H1 (cell line): ENCODE data around the gene PEX12. TPM values are rescaled to one million over a fixed set of nuclear protein-coding genes. Genes with fewer than 3 reads are reported as not detected.

ENCODE experiments used
- CTCF ChIA-PET: fragments of 300-600 bp; sonication (Branson Sonifier 250); formaldehyde crosslinking; loops from one replicate; lab custom pipeline; 2021; ENCODE audit not compliant: partially characterized antibody; lab: Charles Lee
- POLR2A ChIA-PET: fragments of 300-600 bp; sonication (Branson Sonifier 250); formaldehyde crosslinking; loops from one replicate; lab custom pipeline; 2021; ENCODE audit warnings: inconsistent platforms; ENCODE audit not compliant: partially characterized antibody; lab: Charles Lee
- DNase-seq, 2 experiments: peaks; one replicate each; pipeline versions ENCODE4 v3.0.0 to v3.0.0-alpha.2; 2010 to 2022; ENCODE audit warnings: low spot score in 2 of 2, low read depth in 1 of 2, mixed read lengths in 1 of 2
- FAIRE-seq: peaks from 2 replicates; lab custom pipeline; 2011; peaks lifted over from hg19 to GRCh38; lab: Jason Lieb, UNC
- H2AFZ ChIP-seq: 2 replicates; pipeline ENCODE4 v1.8.1; 2012; ENCODE audit warnings: low read length, inconsistent platforms
- H2AK5ac ChIP-seq: 2 replicates; pipeline ENCODE4 v1.6.1; 2013; ENCODE audit warnings: low read depth, low read length
- H2BK120ac ChIP-seq: replicated peaks from 2 replicates; pipeline ENCODE3; 2013; ENCODE audit warnings: low read depth, low read length, inconsistent platforms
- H2BK12ac ChIP-seq: 2 replicates; pipeline ENCODE4 v1.6.1; 2013; ENCODE audit warnings: low read depth, low read length
- H2BK15ac ChIP-seq: 2 replicates; pipeline ENCODE4 v1.6.1; 2013; ENCODE audit warnings: low read length
- H2BK20ac ChIP-seq: 2 replicates; pipeline ENCODE4 v1.6.1; 2013; ENCODE audit warnings: low read length
- H2BK5ac ChIP-seq: 2 replicates; pipeline ENCODE4 v1.6.1; 2013; ENCODE audit warnings: low read depth, low read length
- H3K14ac ChIP-seq: 2 replicates; pipeline ENCODE4 v1.6.1; 2013; ENCODE audit warnings: inconsistent platforms; ENCODE audit not compliant: insufficient read length
- H3K18ac ChIP-seq: 2 replicates; pipeline ENCODE4 v1.6.1; 2013; ENCODE audit warnings: low read length; ENCODE audit errors: extremely low read depth
- H3K23ac ChIP-seq: 2 replicates; pipeline ENCODE4 v1.6.1; 2013; ENCODE audit warnings: inconsistent platforms; ENCODE audit not compliant: insufficient read length
- H3K23me2 ChIP-seq: 2 replicates; pipeline ENCODE4 v1.6.1; 2013; ENCODE audit warnings: low read depth, low read length
- H3K27ac ChIP-seq: 2 replicates; pipeline ENCODE4 v1.6.1; 2011; ENCODE audit warnings: low read depth, low read length, inconsistent platforms
- H3K27me3 ChIP-seq, 4 experiments: replicated peaks in 1 of 4; 1 replicate in 1 of 4; 2 replicates in 3 of 4; pipeline versions ENCODE4 v1.6.1 to v1.8.1; 2011 to 2013; ENCODE audit warnings: low read length in 3 of 4, mild to moderate bottlenecking in 3 of 4, inconsistent platforms in 2 of 4, mixed read lengths in 2 of 4, moderate library complexity in 1 of 4; ENCODE audit not compliant: control insufficient read depth in 3 of 4, insufficient read depth in 3 of 4; ENCODE audit errors: extremely low read depth in 1 of 4
- H3K36me3 ChIP-seq, 4 experiments: 2 replicates each; pipeline versions ENCODE4 v1.6.1 to v1.8.1; 2011 to 2013; ENCODE audit warnings: mild to moderate bottlenecking in 4 of 4, low read length in 3 of 4, moderate library complexity in 2 of 4, control low read depth in 1 of 4, inconsistent platforms in 1 of 4; ENCODE audit not compliant: insufficient read depth in 4 of 4, control insufficient read depth in 2 of 4
- H3K4ac ChIP-seq: replicated peaks from 2 replicates; pipeline ENCODE3; 2013; ENCODE audit warnings: low read length, low read depth, mixed read lengths, inconsistent platforms; ENCODE audit not compliant: insufficient read length
- H3K4me1 ChIP-seq, 4 experiments: replicated peaks in 1 of 4; 1 replicate in 1 of 4; 2 replicates in 3 of 4; pipeline versions ENCODE4 v1.6.1 to v1.8.1; 2011 to 2013; ENCODE audit warnings: low read length in 3 of 4, inconsistent platforms in 2 of 4, mixed read lengths in 1 of 4; ENCODE audit not compliant: insufficient read depth in 4 of 4, control insufficient read depth in 3 of 4
- H3K4me2 ChIP-seq, 2 experiments: 2 replicates each; pipeline versions ENCODE4 v1.6.1 to v1.8.1; 2011 to 2013; ENCODE audit warnings: low read depth in 2 of 2, low read length in 2 of 2, control low read depth in 1 of 2, inconsistent platforms in 1 of 2, mild to moderate bottlenecking in 1 of 2; ENCODE audit not compliant: insufficient read depth in 1 of 2
- H3K4me3 ChIP-seq, 4 experiments: fragments of 200-600, 300-600 bp in 1 of 4; sonication (generic), shearing (Covaris generic), sonication (Bioruptor Twin) in 1 of 4; 2 replicates each; pipeline versions ENCODE4 v1.5.1 to v1.8.1; 2011 to 2016; ENCODE audit warnings: low read length in 4 of 4, low read depth in 3 of 4, control low read depth in 2 of 4, inconsistent platforms in 2 of 4, mild to moderate bottlenecking in 2 of 4, mixed read lengths in 1 of 4, moderate library complexity in 1 of 4; ENCODE audit not compliant: insufficient read depth in 2 of 4; ENCODE audit errors: extremely low read depth in 1 of 4
- H3K56ac ChIP-seq: replicated peaks from 2 replicates; pipeline ENCODE3; 2013; ENCODE audit warnings: low read depth, mild to moderate bottlenecking, mixed read lengths, low read length, inconsistent platforms; ENCODE audit not compliant: insufficient read length
- H3K79me1 ChIP-seq: 2 replicates; pipeline ENCODE4 v1.6.1; 2013; ENCODE audit warnings: low read depth, low read length, control low read depth
- H3K79me2 ChIP-seq, 2 experiments: 2 replicates each; pipeline versions ENCODE4 v1.6.1 to v1.8.1; 2012 to 2013; ENCODE audit warnings: low read length in 2 of 2, mild to moderate bottlenecking in 2 of 2, inconsistent platforms in 1 of 2; ENCODE audit not compliant: insufficient read depth in 2 of 2, control insufficient read depth in 1 of 2
- H3K9ac ChIP-seq, 4 experiments: replicated peaks in 1 of 4; 1 replicate in 1 of 4; 2 replicates in 3 of 4; pipeline versions ENCODE4 v1.6.1 to v1.8.1; 2011 to 2013; ENCODE audit warnings: low read depth in 3 of 4, low read length in 3 of 4, control low read depth in 2 of 4, mild to moderate bottlenecking in 2 of 4, moderate library complexity in 2 of 4, inconsistent platforms in 1 of 4; ENCODE audit errors: extremely low read depth in 1 of 4
- H3K9me3 ChIP-seq, 2 experiments: 2 replicates each; pipeline versions ENCODE4 v1.6.1 to v1.8.1; 2012 to 2013; ENCODE audit warnings: mild to moderate bottlenecking in 2 of 2, moderate library complexity in 2 of 2, control low read depth in 1 of 2, inconsistent platforms in 1 of 2, low read depth in 1 of 2, low read length in 1 of 2, mixed read lengths in 1 of 2; ENCODE audit not compliant: insufficient read depth in 2 of 2
- H4K20me1 ChIP-seq, 2 experiments: replicated peaks in 1 of 2; 2 replicates each; pipeline versions ENCODE3 to v1.8.1; 2011 to 2013; ENCODE audit warnings: inconsistent platforms in 2 of 2, low read length in 2 of 2, mild to moderate bottlenecking in 1 of 2; ENCODE audit not compliant: insufficient read depth in 2 of 2, control insufficient read depth in 1 of 2
- H4K5ac ChIP-seq: 2 replicates; pipeline ENCODE4 v1.6.1; 2013; ENCODE audit warnings: low read length, low read depth, mixed read lengths, inconsistent platforms; ENCODE audit not compliant: insufficient read length
- H4K8ac ChIP-seq: 2 replicates; pipeline ENCODE4 v1.8.0; 2013; ENCODE audit warnings: mild to moderate bottlenecking, moderate library complexity, low read length, inconsistent platforms; ENCODE audit not compliant: insufficient read depth; ENCODE audit errors: extremely low read depth
- H4K91ac ChIP-seq: replicated peaks from 2 replicates; pipeline ENCODE3; 2013; ENCODE audit warnings: low read length, mixed read lengths, inconsistent platforms; ENCODE audit not compliant: insufficient read length
- ATF2 ChIP-seq: IDR thresholded peaks from 2 replicates; pipeline ENCODE4 v1.6.1; 2012; ENCODE audit warnings: low read length, inconsistent platforms
- CHD1 ChIP-seq: IDR thresholded peaks from 2 replicates; pipeline ENCODE4 v1.6.1; 2012; ENCODE audit warnings: low read depth, low read length, improper control_type of control experiment
- E2F6 ChIP-seq: IDR thresholded peaks from 2 replicates; pipeline ENCODE4 v1.6.1; 2012; ENCODE audit warnings: inconsistent platforms
- JUND ChIP-seq: IDR thresholded peaks from 2 replicates; pipeline ENCODE4 v1.6.1; 2011; ENCODE audit warnings: mild to moderate bottlenecking, improper control_type of control experiment, low read length
- PHF8 ChIP-seq: fragments of 200-600 bp; sonication (generic); conservative IDR thresholded peaks from 2 replicates; pipeline ENCODE4 v1.7.1; 2012; ENCODE audit warnings: low read depth, mild to moderate bottlenecking, inconsistent platforms, low read length, moderate library complexity
- RBBP5 ChIP-seq: IDR thresholded peaks from 2 replicates; pipeline ENCODE4 v1.7.1; 2012; ENCODE audit warnings: low read depth, mild to moderate bottlenecking, inconsistent platforms, low read length, moderate library complexity, borderline replicate concordance
- RNF2 ChIP-seq: fragments of 200-900, 300-1000 bp; sonication (generic); IDR thresholded peaks from 2 replicates; pipeline ENCODE4 v1.7.1; 2016; ENCODE audit warnings: borderline replicate concordance, low read depth, mild to moderate bottlenecking, antibody characterized with exemption, low read length; ENCODE audit not compliant: poor library complexity, severe bottlenecking; ENCODE audit errors: missing control alignments
- SIN3A ChIP-seq, 2 experiments: IDR thresholded peaks in 1 of 2; conservative IDR thresholded peaks in 1 of 2; 2 replicates each; pipeline ENCODE4 v1.6.1; 2011 to 2012; ENCODE audit warnings: low read length in 2 of 2, improper control_type of control experiment in 1 of 2, low read depth in 1 of 2, mild to moderate bottlenecking in 1 of 2
- TBP ChIP-seq: IDR thresholded peaks from 2 replicates; pipeline ENCODE4 v1.6.1; 2011; ENCODE audit warnings: low read depth, low read length, improper control_type of control experiment
- TEAD4 ChIP-seq: IDR thresholded peaks from 2 replicates; pipeline ENCODE4 v1.6.1; 2012; ENCODE audit warnings: low read depth, low read length, inconsistent platforms, mixed read lengths
- WGBS, 2 experiments: shearing (Covaris generic) in 1 of 2; methylation state at CpG; one replicate each; pipeline versions ENCODE4 v1.1.6 to v1.1.7; 2013 to 2015; ENCODE audit warnings: low lambda C conversion rate in 2 of 2, mixed read lengths in 2 of 2, inconsistent platforms in 1 of 2, low coverage in 1 of 2, missing lambda C conversion rate in 1 of 2; ENCODE audit not compliant: insufficient replicate concordance in 2 of 2, insufficient coverage in 1 of 2, insufficient read length in 1 of 2; ENCODE audit errors: extremely low coverage in 1 of 2, missing lambda C conversion rate in 1 of 2; 5-methylcytosine and 5-hydroxymethylcytosine counted together
- polyA plus RNA-seq, 7 experiments: library from polyadenylated mRNA; depleted of rRNA in 3 of 7; stranded (reverse) in 5 of 7; unstranded in 2 of 7; fragments of >200 nt in 5 of 7; fragments of 200-250 nt in 2 of 7; gene quantifications; 1 replicate in 5 of 7; 2 replicates in 1 of 7; 4 replicates in 1 of 7; pipeline versions ENCODE4 v1.2.1 to v1.2.3, GENCODE V29; 2011 to 2013; ENCODE audit warnings: missing spikeins in 2 of 7, mixed read lengths in 2 of 7
- total RNA-seq: library from RNA; stranded (reverse); fragmentation: NEBNext Ultra II Directional; extraction: Animal tissue kit (Norgen Biotek cat#: 25700); gene quantifications from 2 replicates; pipeline ENCODE4 v1.2.1, GENCODE V29; 2021

PEX12 gene
- total and polyA plus RNA-seq, 2 of the 8 experiments (the other 6 are each of a cell fraction or from before 2014, with no cell fraction given), result 3.0 to 5.9 TPM

GRCh38 chr17:35621768-35622167 lies 43.4 kb upstream of the PEX12 start:
- no peak for TF ChIP-seq JUND
- no peak for TF ChIP-seq PHF8
- TF ChIP-seq RNF2, result no peak
- no peak for TF ChIP-seq RBBP5
- no peak for TF ChIP-seq SIN3A (conservative IDR thresholded peaks at IDR 0.05 in 1 of 2, IDR thresholded peaks at IDR 0.05 in 1 of 2; ENCODE audit: low read depth in 1 of 2, low read length in 2 of 2)
- no peak for TF ChIP-seq ATF2
- TF ChIP-seq TEAD4, result no peak
- no peak for TF ChIP-seq CHD1
- no peak for TF ChIP-seq E2F6
- no peak for TF ChIP-seq TBP

More at GRCh38 chr17:35621768-35622167, 43.4 kb upstream of the PEX12 start:
- Histone ChIP-seq H2BK120ac (no peak overlapping the region), H2BK5ac (no peak overlapping the region), H3K4me1 (no peaks in the 10 kb centered on the region), H3K36me3 (peaks cover 0 to 27% (median 12%) of the 10 kb centered on the region in 4 experiments; a peak in 7 of 8 replicates), H3K27ac (no peak overlapping the region), H3K9me3 (no peaks in the 10 kb centered on the region), H2BK15ac (no peak overlapping the region), H3K79me2 (no peaks in the 10 kb centered on the region), H2BK20ac (no peak overlapping the region), H3K56ac (no peak overlapping the region), H3K4me3 (no peak overlapping the region), H3K4ac (no peak overlapping the region), H3K4me2 (no peak overlapping the region), H4K20me1 (peaks cover 0 to 3% of the 10 kb centered on the region in 2 experiments), H3K18ac (no peak overlapping the region), H3K79me1 (no peaks in the 10 kb centered on the region), H4K5ac (no peak overlapping the region), H3K9ac (no peak overlapping the region), H3K23me2 (no peaks in the 10 kb centered on the region), H3K23ac (no peak overlapping the region), H4K91ac (no peak overlapping the region), H4K8ac (no peak overlapping the region), H3K14ac (no peak overlapping the region), H2AFZ (no peak overlapping the region), H2AK5ac (no peak overlapping the region), H3K27me3 (no peaks in the 10 kb centered on the region), H2BK12ac (no peak overlapping the region)
- POLR2A ChIA-PET, result no interaction called here
- CTCF ChIA-PET, result interaction anchor here (3.2 kb wide), 1 partner anchor 9 kb away, joined by 17 read pairs; no protein-coding TSS in a partner anchor
- FAIRE-seq, result no peak
- WGBS, 2 experiments, result 71% methylated on average over 1 of the region's 1 CpG; no CpG with 5 or more reads in 1 of the 2 experiments
- no peak for DNase-seq
